Measurements from ENCODE around the gene EED. TPM values are rescaled to one million over a fixed set of nuclear protein-coding genes. Genes with fewer than 3 reads are reported as not detected.

The EED gene
- total RNA-seq, 2 experiments from 2014 or later = 32.1 to 35.4 TPM

DNA sequence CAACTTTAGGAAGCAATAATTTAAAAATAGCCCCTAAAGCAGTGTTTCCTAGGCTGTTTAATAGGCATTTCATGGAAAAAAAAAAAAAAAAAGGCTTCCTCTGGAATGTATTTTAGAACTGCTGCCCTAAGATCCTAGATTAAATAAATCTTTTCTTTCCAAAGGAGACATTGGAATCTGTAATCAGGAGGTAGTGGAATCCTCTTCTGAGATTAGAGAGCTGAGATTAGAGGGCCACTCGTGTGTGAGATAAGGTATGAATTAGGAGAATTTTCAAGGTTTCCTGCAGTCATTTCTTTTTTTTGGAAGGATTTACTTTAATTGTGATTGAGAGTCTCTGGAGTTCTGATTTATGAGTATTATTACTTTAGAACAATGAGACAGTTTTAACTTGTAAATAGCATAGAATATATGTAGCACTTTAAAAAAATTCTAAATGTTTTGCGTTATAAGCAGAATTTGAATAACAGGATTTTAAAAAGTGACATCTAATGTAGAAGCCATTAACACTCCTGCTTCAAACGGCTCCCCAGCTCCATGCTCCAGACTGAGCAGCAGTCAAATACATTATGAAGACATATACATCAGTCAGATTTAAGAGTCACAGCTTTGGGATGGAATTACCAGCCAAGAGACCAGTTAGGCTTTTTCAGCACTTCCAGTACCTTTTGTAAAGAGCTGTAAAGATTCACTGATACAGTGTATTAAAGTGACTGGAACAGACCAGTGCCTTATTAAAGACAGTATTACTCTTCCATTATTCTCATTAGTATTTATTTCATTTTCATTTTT is 5.0 kb downstream of the EED start:
- intact Hi-C loops (cut with DNase I, micrococcal nuclease) = loop anchor here (5.0 to 10.0 kb wide), 2 partner anchors 585 to 788 kb away; partner anchors contain the start of genes CREBZF (in 1 of the 2) and TMEM135 (in 1 of the 2)
- H3K36me3 Mint-ChIP-seq (ENCODE audit: low read depth) = peaks cover 40% of the 10 kb centered on the region
- ChIA-PET POLR2A (interaction anchor here (0.6 to 1.5 kb wide), 4 partner anchors 9 to 409 kb away, joined by 3 read pairs; partner anchors contain the start of gene PICALM), CTCF (interaction anchor here (0.7 to 1.3 kb wide), 3 partner anchors 31 to 208 kb away, joined by 3 to 4 read pairs (median 3); no protein-coding TSS in a partner anchor)
- DNase-seq = no peak
- TF ChIP-seq, protein P1, sequence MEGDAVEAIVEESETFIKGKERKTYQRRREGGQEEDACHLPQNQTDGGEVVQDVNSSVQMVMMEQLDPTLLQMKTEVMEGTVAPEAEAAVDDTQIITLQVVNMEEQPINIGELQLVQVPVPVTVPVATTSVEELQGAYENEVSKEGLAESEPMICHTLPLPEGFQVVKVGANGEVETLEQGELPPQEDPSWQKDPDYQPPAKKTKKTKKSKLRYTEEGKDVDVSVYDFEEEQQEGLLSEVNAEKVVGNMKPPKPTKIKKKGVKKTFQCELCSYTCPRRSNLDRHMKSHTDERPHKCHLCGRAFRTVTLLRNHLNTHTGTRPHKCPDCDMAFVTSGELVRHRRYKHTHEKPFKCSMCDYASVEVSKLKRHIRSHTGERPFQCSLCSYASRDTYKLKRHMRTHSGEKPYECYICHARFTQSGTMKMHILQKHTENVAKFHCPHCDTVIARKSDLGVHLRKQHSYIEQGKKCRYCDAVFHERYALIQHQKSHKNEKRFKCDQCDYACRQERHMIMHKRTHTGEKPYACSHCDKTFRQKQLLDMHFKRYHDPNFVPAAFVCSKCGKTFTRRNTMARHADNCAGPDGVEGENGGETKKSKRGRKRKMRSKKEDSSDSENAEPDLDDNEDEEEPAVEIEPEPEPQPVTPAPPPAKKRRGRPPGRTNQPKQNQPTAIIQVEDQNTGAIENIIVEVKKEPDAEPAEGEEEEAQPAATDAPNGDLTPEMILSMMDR (IDR thresholded peaks at IDR 0.05) = no peak
- ATAC-seq (ENCODE audit: poor library complexity) = no peak
- H3K27ac Mint-ChIP-seq = no peak overlapping the region
- no peak overlapping the region for H3K27ac ChIP-seq (ENCODE audit: low read depth in 1 of 2, low read length in 2 of 2)
- H3K27me3 Mint-ChIP-seq = no peaks in the 10 kb centered on the region
- H3K9me3 ChIP-seq (ENCODE audit: control insufficient read depth in 1 of 2, insufficient read depth in 1 of 2, low read length in 2 of 2) = no peaks in the 10 kb centered on the region
- H3K36me3 ChIP-seq (ENCODE audit: insufficient read depth, low read length) = peaks cover 6% of the 10 kb centered on the region
- no peaks in the 10 kb centered on the region for H3K9me3 Mint-ChIP-seq
- peaks cover 8% of the 10 kb centered on the region for H3K4me1 ChIP-seq (ENCODE audit: insufficient read depth, low read length)
- H3K27me3 ChIP-seq (ENCODE audit: control insufficient read depth in 1 of 2, insufficient read depth in 2 of 2, low read length in 2 of 2) = no peaks in the 10 kb centered on the region
- H3K4me3 Mint-ChIP-seq = peak overlapping the region; percentile 76
- H3K4me1 Mint-ChIP-seq (ENCODE audit: low read depth) = peaks cover 17% of the 10 kb centered on the region
- H3K4me3 ChIP-seq (ENCODE audit: low read length) = no peak overlapping the region

DNA sequence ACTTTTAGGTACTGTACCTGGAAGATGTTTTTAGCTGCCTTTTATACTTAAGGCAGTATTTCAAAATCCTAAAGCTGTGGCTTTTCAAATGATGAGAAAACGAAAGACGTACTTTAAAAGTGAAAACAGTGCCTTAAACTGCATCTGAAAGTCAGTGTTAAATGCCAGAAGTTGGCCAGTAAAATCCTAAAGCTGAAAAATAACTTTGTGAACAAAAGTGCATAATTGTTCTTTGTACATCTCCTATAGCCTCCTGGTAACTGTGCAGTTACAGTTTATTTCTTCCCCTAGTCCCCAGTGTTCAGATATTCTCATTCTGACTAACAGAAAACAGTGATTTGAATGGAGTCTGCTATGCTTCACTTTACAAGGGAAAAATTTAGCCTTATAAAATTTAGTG is 6.8 kb downstream of the EED start:
- H3K27ac Mint-ChIP-seq = peak overlapping the region; percentile 63
- H3K36me3 Mint-ChIP-seq (ENCODE audit: low read depth) = peaks cover 55% of the 10 kb centered on the region
- ATAC-seq (ENCODE audit: poor library complexity) (no peak), DNase-seq (no peak)
- Histone ChIP-seq H3K4me1 (ENCODE audit: insufficient read depth, low read length) (peaks cover 8% of the 10 kb centered on the region), H3K4me3 (ENCODE audit: low read length) (peak overlapping the region; percentile 21), H3K27me3 (ENCODE audit: control insufficient read depth in 1 of 2, insufficient read depth in 2 of 2, low read length in 2 of 2) (no peaks in the 10 kb centered on the region), H3K9me3 (ENCODE audit: control insufficient read depth in 1 of 2, insufficient read depth in 1 of 2, low read length in 2 of 2) (no peaks in the 10 kb centered on the region), H3K27ac (ENCODE audit: low read depth in 1 of 2, low read length in 2 of 2) (no peak overlapping the region), H3K36me3 (ENCODE audit: insufficient read depth, low read length) (peaks cover 6% of the 10 kb centered on the region)
- ChIA-PET CTCF (no interaction called here), POLR2A (interaction anchor here (1.0 to 1.5 kb wide), 3 partner anchors 11 to 183 kb away, joined by 3 read pairs; partner anchors contain the start of gene PICALM)
- TF ChIP-seq, protein P1 (IDR thresholded peaks at IDR 0.05) = no peak
- intact Hi-C loops (cut with DNase I, micrococcal nuclease) = no loop called here
- no peaks in the 10 kb centered on the region for H3K9me3 Mint-ChIP-seq
- H3K4me3 Mint-ChIP-seq = peak overlapping the region; percentile 67
- H3K4me1 Mint-ChIP-seq (ENCODE audit: low read depth) = peaks cover 22% of the 10 kb centered on the region
- H3K27me3 Mint-ChIP-seq = no peaks in the 10 kb centered on the region

DNA sequence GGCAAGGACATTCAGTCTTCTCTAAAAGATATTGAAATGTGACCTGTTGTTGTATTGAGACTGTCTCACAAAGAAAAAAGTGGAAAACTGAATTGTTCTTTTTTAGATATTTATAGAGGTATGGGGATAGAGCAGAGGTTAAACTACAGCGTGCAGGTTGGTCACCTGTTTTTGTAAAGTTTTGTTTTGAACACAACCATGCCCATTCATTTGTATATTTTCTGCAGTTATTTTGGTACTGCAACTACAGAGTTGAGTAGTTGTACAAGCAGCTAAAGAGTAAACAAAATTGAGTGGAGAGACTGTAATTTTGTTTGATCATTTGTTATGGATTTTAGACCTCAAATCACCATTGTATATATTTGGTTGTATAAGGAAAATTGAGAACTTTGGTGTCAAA is 11.3 kb downstream of the EED start:
- Histone ChIP-seq H3K4me3 (ENCODE audit: low read length) (no peak overlapping the region), H3K9me3 (ENCODE audit: control insufficient read depth in 1 of 2, insufficient read depth in 1 of 2, low read length in 2 of 2) (no peaks in the 10 kb centered on the region), H3K27me3 (ENCODE audit: control insufficient read depth in 1 of 2, insufficient read depth in 2 of 2, low read length in 2 of 2) (no peaks in the 10 kb centered on the region), H3K36me3 (ENCODE audit: insufficient read depth, low read length) (peaks cover 38% of the 10 kb centered on the region), H3K27ac (ENCODE audit: low read depth in 1 of 2, low read length in 2 of 2) (no peak overlapping the region), H3K4me1 (ENCODE audit: insufficient read depth, low read length) (peaks cover 3% of the 10 kb centered on the region)
- H3K4me1 Mint-ChIP-seq (ENCODE audit: low read depth) = peaks cover 22% of the 10 kb centered on the region
- DNase-seq (no peak), ATAC-seq (ENCODE audit: poor library complexity) (no peak)
- intact Hi-C loops (cut with DNase I, micrococcal nuclease) = no loop called here
- H3K27me3 Mint-ChIP-seq = no peaks in the 10 kb centered on the region
- peaks cover 77% of the 10 kb centered on the region for H3K36me3 Mint-ChIP-seq (ENCODE audit: low read depth)
- ChIA-PET POLR2A (no interaction called here), CTCF (no interaction called here)
- H3K27ac Mint-ChIP-seq = peak overlapping the region; percentile 33
- H3K4me3 Mint-ChIP-seq = no peak overlapping the region
- TF ChIP-seq, protein P1 (IDR thresholded peaks at IDR 0.05) = no peak
- no peaks in the 10 kb centered on the region for H3K9me3 Mint-ChIP-seq
